ENCODE results near the gene OLFM2. TPM values are rescaled to one million over a fixed set of nuclear protein-coding genes. Genes with fewer than 3 reads are reported as not detected.
A peak's percentile ranks its signal among the peaks of the same experiment; 100 is the strongest.

OLFM2 gene
- not detected in 2 replicates for total RNA-seq

DNA sequence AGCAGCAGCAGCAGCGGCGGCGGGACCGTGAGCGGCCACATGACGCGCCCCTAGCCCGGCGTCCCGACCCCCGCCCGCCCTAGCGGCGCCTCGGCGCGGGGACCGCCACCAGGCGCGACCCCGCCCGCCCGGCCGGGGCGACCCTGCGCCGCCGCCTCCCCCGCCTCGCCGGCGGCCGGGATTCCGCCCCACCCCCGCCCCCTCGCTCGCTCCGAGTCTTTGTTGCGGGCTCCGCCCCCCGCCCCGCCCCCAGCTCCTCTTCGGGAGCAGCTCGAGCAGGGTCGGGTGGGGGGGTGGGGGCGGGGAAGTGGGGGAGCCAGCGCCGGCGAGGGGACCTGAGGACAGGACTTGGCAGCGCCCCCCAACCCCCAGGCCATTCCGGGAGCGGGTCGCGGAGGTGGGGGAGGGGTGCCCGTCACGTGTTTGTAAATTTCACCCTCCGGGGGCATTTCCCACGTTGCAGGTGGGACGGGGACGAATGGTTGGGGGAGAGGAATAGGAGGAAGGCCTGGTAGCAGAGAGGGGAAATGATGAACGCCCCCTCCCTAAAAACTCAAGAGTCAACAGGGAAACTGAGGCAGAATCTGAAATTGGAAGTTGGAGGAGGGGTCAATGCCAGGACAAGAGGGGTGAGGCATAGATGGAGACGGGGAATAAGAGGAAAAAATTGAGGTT, at the start of gene OLFM2:
Gene OLFM2, minus strand, starts transcription at position 190 of the 675 bp plus-strand sequence. Its CDS starts 149 bp downstream, at position 41.
- H3K36me3 Mint-ChIP-seq (ENCODE audit: low read depth) = no peaks in the 10 kb centered on the region
- intact Hi-C loops (cut with micrococcal nuclease) = no loop called here
- H3K4me3 Mint-ChIP-seq = peak within 1 kb of the TSS; percentile 70
- peak within 1 kb of the TSS; percentile 7 for H3K27ac Mint-ChIP-seq
- H3K4me1 Mint-ChIP-seq = peaks cover 23% of the 10 kb centered on the region
- ChIA-PET CTCF (no interaction called here), POLR2A (no interaction called here)
- ATAC-seq (ENCODE audit: low read depth) = no peak
- TF ChIP-seq, protein P1, sequence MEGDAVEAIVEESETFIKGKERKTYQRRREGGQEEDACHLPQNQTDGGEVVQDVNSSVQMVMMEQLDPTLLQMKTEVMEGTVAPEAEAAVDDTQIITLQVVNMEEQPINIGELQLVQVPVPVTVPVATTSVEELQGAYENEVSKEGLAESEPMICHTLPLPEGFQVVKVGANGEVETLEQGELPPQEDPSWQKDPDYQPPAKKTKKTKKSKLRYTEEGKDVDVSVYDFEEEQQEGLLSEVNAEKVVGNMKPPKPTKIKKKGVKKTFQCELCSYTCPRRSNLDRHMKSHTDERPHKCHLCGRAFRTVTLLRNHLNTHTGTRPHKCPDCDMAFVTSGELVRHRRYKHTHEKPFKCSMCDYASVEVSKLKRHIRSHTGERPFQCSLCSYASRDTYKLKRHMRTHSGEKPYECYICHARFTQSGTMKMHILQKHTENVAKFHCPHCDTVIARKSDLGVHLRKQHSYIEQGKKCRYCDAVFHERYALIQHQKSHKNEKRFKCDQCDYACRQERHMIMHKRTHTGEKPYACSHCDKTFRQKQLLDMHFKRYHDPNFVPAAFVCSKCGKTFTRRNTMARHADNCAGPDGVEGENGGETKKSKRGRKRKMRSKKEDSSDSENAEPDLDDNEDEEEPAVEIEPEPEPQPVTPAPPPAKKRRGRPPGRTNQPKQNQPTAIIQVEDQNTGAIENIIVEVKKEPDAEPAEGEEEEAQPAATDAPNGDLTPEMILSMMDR (IDR thresholded peaks at IDR 0.05) = no peak
- no peaks in the 10 kb centered on the region for H3K9me3 Mint-ChIP-seq
- no peak for DNase-seq
- peaks cover 56% of the 10 kb centered on the region for H3K27me3 Mint-ChIP-seq

DNA sequence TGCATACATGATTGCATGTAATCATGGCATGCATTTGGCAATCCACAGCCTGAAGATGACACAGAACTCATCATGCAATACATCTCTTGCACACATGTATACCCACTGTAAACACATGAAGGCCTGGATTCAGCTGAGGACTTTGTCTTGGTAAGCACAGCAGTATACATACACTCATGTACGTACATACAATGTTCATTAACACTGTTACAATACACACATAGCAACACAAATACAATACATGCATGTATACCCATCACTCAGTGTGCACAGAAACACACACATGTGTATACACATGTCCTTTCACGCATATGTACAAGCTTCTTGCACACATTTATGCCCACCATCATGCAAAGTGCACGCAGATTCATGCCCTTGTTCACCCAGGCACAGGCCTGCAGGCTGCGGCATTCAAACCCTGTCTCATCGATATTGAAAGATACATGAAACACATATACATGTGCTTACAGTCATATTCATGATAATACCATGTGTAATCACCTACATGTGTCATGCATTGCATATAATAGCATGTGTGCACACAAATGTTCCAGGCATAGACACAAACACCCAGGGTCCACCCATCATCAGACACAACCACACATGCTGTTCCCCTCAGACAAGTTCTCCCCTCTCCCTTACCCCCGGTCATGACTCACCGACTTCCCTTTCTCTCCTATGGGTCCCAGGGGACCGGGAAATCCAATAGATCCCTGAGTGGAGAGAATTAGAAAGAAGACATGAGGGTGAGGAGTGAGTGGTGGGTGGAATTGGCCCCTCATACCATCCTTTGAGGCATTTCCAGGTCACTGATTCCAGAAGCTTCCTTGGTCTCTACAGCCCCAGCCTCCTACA, 45.3 kb upstream of the OLFM2 start:
- Mint-ChIP-seq H3K9me3 (peaks cover 4% of the 10 kb centered on the region), H3K27me3 (peaks cover 4% of the 10 kb centered on the region), H3K4me1 (no peaks in the 10 kb centered on the region), H3K27ac (no peak overlapping the region), H3K4me3 (no peak overlapping the region), H3K36me3 (ENCODE audit: low read depth) (no peaks in the 10 kb centered on the region)
- ATAC-seq (ENCODE audit: low read depth) = no peak
- TF ChIP-seq, protein P1 (IDR thresholded peaks at IDR 0.05) = no peak
- CTCF ChIA-PET = no interaction called here
- POLR2A ChIA-PET = no interaction called here
- no peak for DNase-seq
- intact Hi-C loops (cut with micrococcal nuclease) = no loop called here

DNA sequence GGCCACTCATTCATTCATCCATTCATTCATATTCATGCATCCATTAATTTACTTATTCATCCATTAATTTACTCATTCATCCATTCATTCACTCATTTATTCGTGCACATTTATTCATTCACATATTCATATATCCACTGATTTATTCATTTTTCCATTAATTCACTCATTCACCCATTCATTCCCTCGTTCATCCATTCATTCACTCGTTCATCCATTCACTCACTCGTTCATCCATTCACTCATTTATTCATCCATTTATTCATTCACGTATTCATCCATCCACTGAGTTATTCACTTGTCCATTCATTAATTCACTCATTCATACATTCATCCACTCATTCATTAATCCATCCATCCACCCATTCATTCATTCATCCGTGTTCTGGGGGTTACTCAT, 35.8 kb upstream of the OLFM2 start:
- ATAC-seq (ENCODE audit: low read depth) = no peak
- no peak for DNase-seq
- ChIA-PET CTCF (no interaction called here), POLR2A (no interaction called here)
- TF ChIP-seq, protein P1 (IDR thresholded peaks at IDR 0.05) = no peak
- H3K27me3 Mint-ChIP-seq = peaks cover 18% of the 10 kb centered on the region
- H3K4me3 Mint-ChIP-seq = no peak overlapping the region
- H3K36me3 Mint-ChIP-seq (ENCODE audit: low read depth) = no peaks in the 10 kb centered on the region
- intact Hi-C loops (cut with micrococcal nuclease) = no loop called here
- H3K9me3 Mint-ChIP-seq = no peaks in the 10 kb centered on the region
- H3K27ac Mint-ChIP-seq = no peak overlapping the region
- H3K4me1 Mint-ChIP-seq = no peaks in the 10 kb centered on the region

DNA sequence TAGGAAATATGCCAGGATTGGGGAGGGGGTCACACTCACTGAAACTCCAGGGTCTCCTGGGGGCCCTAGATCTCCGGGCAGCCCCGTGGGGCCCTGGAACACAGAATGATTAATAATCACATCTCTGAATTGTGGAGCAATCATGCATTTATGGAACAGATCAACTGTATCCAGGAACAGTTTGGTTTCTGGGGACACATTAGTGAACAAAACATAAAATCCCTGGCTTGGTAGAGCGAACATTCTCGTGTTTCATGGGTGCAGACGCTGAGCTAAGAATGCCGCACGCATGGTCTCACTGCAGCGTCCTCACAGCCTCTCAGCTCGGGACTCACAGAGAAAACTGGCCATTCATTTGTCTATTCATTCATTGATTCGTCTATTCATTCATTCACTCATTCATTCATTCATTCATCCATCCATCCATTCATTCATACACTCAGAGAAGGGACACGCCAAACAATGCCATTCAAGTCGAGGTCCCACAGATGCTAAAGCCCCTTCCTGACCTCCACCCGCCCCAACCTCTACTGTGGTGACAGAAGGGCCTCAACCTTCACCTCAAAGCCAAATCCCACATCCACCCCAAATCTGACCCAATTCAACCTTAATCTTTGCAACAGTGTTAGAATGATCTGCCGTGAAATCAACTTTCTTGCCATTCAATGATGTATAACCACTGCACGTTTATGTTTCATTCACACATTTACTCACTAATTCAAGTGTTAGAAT, 35.0 kb upstream of the OLFM2 start:
- POLR2A ChIA-PET = no interaction called here
- Mint-ChIP-seq H3K4me1 (no peaks in the 10 kb centered on the region), H3K27ac (no peak overlapping the region), H3K4me3 (no peak overlapping the region), H3K9me3 (no peaks in the 10 kb centered on the region), H3K27me3 (peaks cover 22% of the 10 kb centered on the region), H3K36me3 (ENCODE audit: low read depth) (no peaks in the 10 kb centered on the region)
- CTCF ChIA-PET = no interaction called here
- intact Hi-C loops (cut with micrococcal nuclease) = no loop called here
- DNase-seq = no peak
- TF ChIP-seq, protein P1 (IDR thresholded peaks at IDR 0.05) = no peak
- ATAC-seq (ENCODE audit: low read depth) = no peak

DNA sequence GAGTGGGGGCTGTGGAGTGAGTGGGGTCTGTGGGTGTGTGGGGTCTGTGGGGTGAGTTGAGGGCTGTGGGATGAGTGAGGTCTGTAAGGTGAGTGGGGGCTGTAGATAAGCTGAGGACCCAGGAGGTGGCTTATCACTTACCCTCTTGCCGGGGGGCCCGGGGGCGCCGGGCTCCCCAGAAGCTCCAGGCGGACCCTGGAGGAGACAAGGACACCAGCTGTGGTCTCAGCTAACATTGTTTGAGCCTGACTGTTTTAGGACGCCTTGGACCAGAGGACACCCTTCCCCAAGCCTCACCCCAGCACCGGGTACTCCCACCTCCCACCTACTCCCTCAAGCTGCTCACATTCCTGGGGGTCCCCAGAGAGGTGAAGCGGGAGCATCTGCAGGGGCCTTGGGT, 34.2 kb upstream of the OLFM2 start:
- ChIA-PET POLR2A (no interaction called here), CTCF (no interaction called here)
- Mint-ChIP-seq H3K27ac (no peak overlapping the region), H3K4me1 (no peaks in the 10 kb centered on the region), H3K36me3 (ENCODE audit: low read depth) (no peaks in the 10 kb centered on the region), H3K4me3 (no peak overlapping the region), H3K27me3 (peaks cover 30% of the 10 kb centered on the region), H3K9me3 (no peaks in the 10 kb centered on the region)
- DNase-seq (no peak), ATAC-seq (ENCODE audit: low read depth) (no peak)
- intact Hi-C loops (cut with micrococcal nuclease) = no loop called here
- TF ChIP-seq, protein P1 (IDR thresholded peaks at IDR 0.05) = no peak

Measured in activated B cell treated with CpG ODN at 0.5 μM for 24 hours (primary cell).